Mucosa of descending colon (tissue), 3 donors: ENCODE data around the gene NFIA. TPM values are rescaled to one million over a fixed set of nuclear protein-coding genes. Genes with fewer than 3 reads are reported as not detected.

Experiments
- ATAC-seq: fragments of 200-7000 bp; cut with Tn5 transposase; one replicate; pipeline ENCODE4 v1.9.1; 2020; ENCODE audit warnings: mild to moderate bottlenecking, moderate library complexity
- DNase-seq, 3 donors: peaks; one replicate each; pipeline ENCODE4 v3.0.0-alpha.2; 2020
- H3K36me3 ChIP-seq: fragments of 200-600 bp; one replicate; pipeline ENCODE4 v1.8.0; 2021; ENCODE audit warnings: low read depth, mild to moderate bottlenecking
- H3K4me1 ChIP-seq: fragments of 200-600 bp; one replicate; pipeline ENCODE4 v1.8.0; 2021; ENCODE audit warnings: low read depth, mild to moderate bottlenecking
- H3K4me3 ChIP-seq: fragments of 200-600 bp; one replicate; pipeline ENCODE4 v1.8.0; 2021; ENCODE audit warnings: mild to moderate bottlenecking
- H3K9me3 ChIP-seq: fragments of 200-600 bp; one replicate; pipeline ENCODE4 v1.8.0; 2021; ENCODE audit warnings: mild to moderate bottlenecking
- intact Hi-C, 2 donors: fragments of 100-400 bp; cut with DNase I in 1 of 2; cut with micrococcal nuclease in 1 of 2; formaldehyde crosslinking; loops; one replicate each; pipeline versions ENCODE4 v1.11.0 to v1.11.1; 2022; cut with DNase I, micrococcal nuclease
- total RNA-seq, 3 donors: library from RNA; stranded (reverse); fragmentation: NEBNext Ultra II Directional in 2 of 3; extraction: Animal tissue kit (Norgen Biotek cat#: 25700) in 2 of 3; gene quantifications; one replicate each; pipeline versions ENCODE4 v1.2.1 to v1.2.4, GENCODE V29; 2021 to 2023
- TF ChIP-seq, protein P1 (sequence below): fragments of 200-600 bp; IDR thresholded peaks from one replicate; pipeline ENCODE4 v1.8.0; 2022; ENCODE audit warnings: antibody characterized with exemption, mild to moderate bottlenecking
- donor health status: DM: no; HTN: no; CAD: no; lungs with moderate emphysema.
- donor health status: DM: no; HTN: no; CAD: no.
- donor health status: DM: no; HTN: yes; CAD: no.

The NFIA gene
- total RNA-seq, 3 donors from 2014 or later, result 46.4 to 145 (median 51.1) TPM

- intact Hi-C loops, result no loop called here
- H3K4me3 ChIP-seq, result no peak overlapping the region
- peak; percentile 15 for ATAC-seq
- no peak for DNase-seq
- TF ChIP-seq, protein P1, sequence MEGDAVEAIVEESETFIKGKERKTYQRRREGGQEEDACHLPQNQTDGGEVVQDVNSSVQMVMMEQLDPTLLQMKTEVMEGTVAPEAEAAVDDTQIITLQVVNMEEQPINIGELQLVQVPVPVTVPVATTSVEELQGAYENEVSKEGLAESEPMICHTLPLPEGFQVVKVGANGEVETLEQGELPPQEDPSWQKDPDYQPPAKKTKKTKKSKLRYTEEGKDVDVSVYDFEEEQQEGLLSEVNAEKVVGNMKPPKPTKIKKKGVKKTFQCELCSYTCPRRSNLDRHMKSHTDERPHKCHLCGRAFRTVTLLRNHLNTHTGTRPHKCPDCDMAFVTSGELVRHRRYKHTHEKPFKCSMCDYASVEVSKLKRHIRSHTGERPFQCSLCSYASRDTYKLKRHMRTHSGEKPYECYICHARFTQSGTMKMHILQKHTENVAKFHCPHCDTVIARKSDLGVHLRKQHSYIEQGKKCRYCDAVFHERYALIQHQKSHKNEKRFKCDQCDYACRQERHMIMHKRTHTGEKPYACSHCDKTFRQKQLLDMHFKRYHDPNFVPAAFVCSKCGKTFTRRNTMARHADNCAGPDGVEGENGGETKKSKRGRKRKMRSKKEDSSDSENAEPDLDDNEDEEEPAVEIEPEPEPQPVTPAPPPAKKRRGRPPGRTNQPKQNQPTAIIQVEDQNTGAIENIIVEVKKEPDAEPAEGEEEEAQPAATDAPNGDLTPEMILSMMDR, result no peak
- H3K4me1 ChIP-seq, result no peaks in the 10 kb centered on the region
- H3K9me3 ChIP-seq, result no peaks in the 10 kb centered on the region
- H3K36me3 ChIP-seq, result no peaks in the 10 kb centered on the region
Observed at GRCh38 chr1:61436491-61437120, 354.2 kb downstream of the NFIA start.

GRCh38 chr1:61439234-61439633 is 356.9 kb downstream of the NFIA start:
- no peaks in the 10 kb centered on the region for H3K36me3 ChIP-seq
- intact Hi-C loops, result no loop called here
- H3K9me3 ChIP-seq, result no peaks in the 10 kb centered on the region
- DNase-seq (no peak), ATAC-seq (no peak)
- TF ChIP-seq, protein P1, result no peak
- H3K4me3 ChIP-seq, result no peak overlapping the region
- peaks cover 10% of the 10 kb centered on the region for H3K4me1 ChIP-seq

- Histone ChIP-seq H3K9me3 (no peaks in the 10 kb centered on the region), H3K4me1 (peaks cover 27% of the 10 kb centered on the region), H3K4me3 (no peak overlapping the region), H3K36me3 (no peaks in the 10 kb centered on the region)
- DNase-seq, result no peak
- TF ChIP-seq, protein P1, result no peak
- intact Hi-C loops, result no loop called here
- ATAC-seq, result no peak
Observed at GRCh38 chr1:61441723-61442262, 359.4 kb downstream of the NFIA start.

DNA sequence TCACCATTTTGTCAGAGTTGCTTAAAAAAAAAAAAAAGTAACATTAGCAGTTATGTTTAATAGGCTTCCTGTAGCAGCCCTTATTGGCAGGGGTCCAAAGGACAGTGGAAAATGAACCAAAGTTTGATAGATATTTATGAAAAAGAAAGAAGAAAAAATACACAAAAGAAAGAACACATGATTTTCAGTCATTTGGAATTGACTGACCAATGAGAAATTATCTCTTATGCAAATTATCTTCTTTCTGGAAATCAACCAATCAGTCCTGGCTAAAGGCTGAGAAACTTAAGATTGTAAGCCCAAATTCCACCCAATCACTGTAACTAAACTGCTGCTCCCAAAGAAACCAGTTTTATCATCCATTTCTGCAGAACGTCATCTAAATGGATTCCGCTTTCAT is 360.2 kb downstream of the NFIA start:
- Histone ChIP-seq H3K4me3 (no peak overlapping the region), H3K9me3 (no peaks in the 10 kb centered on the region), H3K4me1 (peaks cover 27% of the 10 kb centered on the region), H3K36me3 (no peaks in the 10 kb centered on the region)
- intact Hi-C loops, result no loop called here
- DNase-seq, result no peak
- TF ChIP-seq, protein P1, result no peak
- ATAC-seq, result no peak

GRCh38 chr1:61444288-61444687 is 361.9 kb downstream of the NFIA start:
- TF ChIP-seq, protein P1, result no peak
- no peaks in the 10 kb centered on the region for H3K9me3 ChIP-seq
- peak in 1 of 3 donors; percentile 69 for DNase-seq
- peaks cover 28% of the 10 kb centered on the region for H3K4me1 ChIP-seq
- H3K4me3 ChIP-seq, result no peak overlapping the region
- intact Hi-C loops, result no loop called here
- peak; percentile 83 for ATAC-seq
- no peaks in the 10 kb centered on the region for H3K36me3 ChIP-seq
